AG10803 (cell line): Measurements from ENCODE around the gene MTA2.
"Not testable (repeated sequence)": the region's sequence is repeated elsewhere in the genome, so short reads cannot be mapped to it uniquely, and the experiment has no call there.

ENCODE experiments used
- DNase-seq: peaks from one replicate; pipeline ENCODE4 v3.0.0; 2010; ENCODE audit warnings: low read depth
- H3K4me3 ChIP-seq: 2 replicates; pipeline ENCODE4 v1.5.1; 2011; ENCODE audit warnings: mild to moderate bottlenecking, low read length, control low read depth
- TF ChIP-seq, protein P1 (sequence below): conservative IDR thresholded peaks from 2 replicates; pipeline ENCODE4 v1.5.1; 2011; ENCODE audit warnings: mild to moderate bottlenecking, low read length, control low read depth, inconsistent platforms

The MTA2 gene

DNA sequence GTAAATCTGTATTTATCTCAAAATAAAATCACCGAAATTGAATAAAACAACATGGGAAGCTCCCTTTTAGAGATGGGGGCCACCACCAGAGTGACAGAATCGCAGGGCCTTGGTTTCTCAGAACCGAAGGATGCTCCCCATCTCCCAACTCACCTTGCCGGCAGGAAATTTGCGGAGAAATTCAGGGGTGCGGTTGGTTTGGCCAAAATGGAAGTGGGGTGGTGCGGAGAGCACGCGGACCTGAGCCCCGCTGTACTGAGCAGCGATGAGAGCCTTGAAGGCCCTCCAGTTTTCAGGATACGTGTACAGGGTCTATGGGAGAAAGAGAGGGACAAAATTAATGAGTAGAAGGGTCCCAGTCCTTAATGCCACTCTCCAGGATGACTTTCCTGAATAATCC lies 29.2 kb downstream of the MTA2 start:
- H3K4me3 ChIP-seq: peak overlapping the region; percentile 98
- DNase-seq: no peak
- TF ChIP-seq, protein P1, sequence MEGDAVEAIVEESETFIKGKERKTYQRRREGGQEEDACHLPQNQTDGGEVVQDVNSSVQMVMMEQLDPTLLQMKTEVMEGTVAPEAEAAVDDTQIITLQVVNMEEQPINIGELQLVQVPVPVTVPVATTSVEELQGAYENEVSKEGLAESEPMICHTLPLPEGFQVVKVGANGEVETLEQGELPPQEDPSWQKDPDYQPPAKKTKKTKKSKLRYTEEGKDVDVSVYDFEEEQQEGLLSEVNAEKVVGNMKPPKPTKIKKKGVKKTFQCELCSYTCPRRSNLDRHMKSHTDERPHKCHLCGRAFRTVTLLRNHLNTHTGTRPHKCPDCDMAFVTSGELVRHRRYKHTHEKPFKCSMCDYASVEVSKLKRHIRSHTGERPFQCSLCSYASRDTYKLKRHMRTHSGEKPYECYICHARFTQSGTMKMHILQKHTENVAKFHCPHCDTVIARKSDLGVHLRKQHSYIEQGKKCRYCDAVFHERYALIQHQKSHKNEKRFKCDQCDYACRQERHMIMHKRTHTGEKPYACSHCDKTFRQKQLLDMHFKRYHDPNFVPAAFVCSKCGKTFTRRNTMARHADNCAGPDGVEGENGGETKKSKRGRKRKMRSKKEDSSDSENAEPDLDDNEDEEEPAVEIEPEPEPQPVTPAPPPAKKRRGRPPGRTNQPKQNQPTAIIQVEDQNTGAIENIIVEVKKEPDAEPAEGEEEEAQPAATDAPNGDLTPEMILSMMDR: no peak

DNA sequence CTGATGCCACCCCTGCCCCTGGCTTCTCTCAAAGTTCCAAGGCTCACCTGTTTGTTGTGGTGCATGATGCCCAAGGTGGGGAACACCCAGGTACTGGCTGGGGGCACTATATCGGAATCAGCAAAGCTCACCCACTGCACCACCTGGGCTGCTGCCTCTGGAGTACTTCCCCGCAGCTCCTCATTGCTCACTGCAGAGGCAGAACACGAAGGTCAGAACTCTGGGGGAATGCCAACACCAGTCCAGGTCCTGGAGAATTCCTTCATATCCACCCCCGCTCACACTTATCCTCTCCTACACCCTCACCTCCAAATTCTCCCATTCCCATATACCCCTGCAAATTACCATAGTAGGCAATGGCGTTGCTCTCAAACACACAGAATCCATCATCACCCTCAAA lies 30.2 kb downstream of the MTA2 start:
- not testable (repeated sequence) for DNase-seq, H3K4me3 ChIP-seq

DNA sequence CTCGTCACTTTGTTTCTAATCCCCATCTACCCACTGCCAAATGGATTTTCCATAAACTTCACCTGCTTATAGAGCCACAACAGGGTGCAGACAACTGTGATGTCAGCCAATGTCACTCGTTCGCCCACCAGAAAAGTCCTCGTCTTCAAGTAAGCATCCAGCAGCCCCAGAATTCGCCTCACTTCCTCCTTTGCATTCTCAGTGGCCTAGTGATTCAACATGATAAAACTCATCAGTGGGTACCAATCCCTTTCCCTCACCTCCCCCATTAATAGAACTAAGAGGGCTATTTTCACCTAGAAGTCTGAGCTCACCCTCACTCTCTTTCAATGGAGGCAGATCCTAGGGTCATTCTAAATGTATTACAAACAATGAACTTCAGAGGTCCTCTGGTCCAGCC lies 30.8 kb downstream of the MTA2 start:
- not testable (repeated sequence) for DNase-seq, H3K4me3 ChIP-seq

DNA sequence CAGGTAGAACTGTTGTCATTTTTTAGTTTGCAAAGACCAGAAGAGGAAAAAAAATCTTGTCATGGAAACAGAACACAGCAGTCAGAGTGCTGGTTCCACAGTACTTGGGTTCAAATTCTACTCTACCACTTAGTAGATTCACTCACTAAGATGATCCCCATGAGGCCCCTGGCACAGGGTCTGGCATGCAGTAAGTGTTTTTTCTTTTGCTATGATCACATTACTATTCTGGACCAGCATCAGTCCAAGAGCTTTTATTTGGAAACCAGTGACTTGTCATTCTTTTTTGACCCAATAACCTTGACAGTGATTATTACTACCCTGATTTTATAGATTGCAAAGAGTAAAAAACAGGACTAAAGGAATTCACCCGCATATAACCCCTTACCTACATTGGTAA lies 32.1 kb downstream of the MTA2 start:
- no peak overlapping the region for H3K4me3 ChIP-seq
- TF ChIP-seq, protein P1: no peak
- no peak for DNase-seq

DNA sequence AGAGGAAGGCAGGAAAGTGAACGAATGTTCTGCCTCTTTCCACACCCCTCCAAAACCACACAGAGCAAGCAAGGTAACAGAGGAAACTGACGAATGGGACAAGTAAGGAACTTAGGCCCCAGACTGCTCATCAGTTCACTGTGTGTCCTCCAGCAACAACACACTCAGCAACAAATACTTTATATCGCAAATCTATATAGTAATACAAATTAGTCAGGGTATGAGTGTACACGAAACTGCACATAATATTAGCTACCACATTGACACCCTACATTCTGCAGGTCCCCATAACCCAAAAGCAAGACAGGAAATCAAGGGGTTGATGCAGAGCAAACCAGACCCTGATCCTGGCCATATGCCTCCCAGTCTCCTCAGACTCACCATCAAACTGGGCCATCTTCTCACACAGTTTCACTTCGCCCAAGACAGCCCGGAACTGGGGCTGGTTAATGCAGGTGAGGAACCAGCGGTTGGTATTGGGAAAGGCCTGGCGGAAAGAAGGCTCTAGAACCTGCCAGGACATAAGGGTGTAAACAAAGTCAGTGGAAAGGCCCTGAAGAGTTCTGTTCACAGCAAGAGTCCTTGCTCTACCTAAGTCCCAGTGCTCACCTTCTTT lies 34.5 kb downstream of the MTA2 start:
- no peak for DNase-seq
- H3K4me3 ChIP-seq: no peak overlapping the region
- TF ChIP-seq, protein P1: no peak

DNA sequence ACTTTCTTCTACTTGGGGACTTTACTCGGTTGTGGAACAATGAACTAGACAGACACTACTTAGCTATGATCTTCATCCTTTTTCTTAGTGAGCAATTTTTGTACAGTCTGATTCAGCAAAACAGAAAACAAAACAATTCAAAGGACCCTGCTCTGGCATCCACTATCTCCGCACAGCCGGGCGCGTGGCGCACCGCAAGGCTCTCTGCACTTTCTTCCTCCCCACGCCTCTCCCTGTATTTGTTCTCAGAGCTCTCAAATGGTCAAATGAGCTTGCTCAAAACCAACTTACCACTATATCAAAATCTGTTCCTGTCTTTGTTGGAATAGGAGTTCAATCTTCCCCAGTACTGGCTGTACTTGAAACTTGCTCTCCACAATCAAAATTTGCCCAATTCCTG lies 35.4 kb downstream of the MTA2 start:
- TF ChIP-seq, protein P1: no peak
- H3K4me3 ChIP-seq: no peak overlapping the region
- no peak for DNase-seq

DNA sequence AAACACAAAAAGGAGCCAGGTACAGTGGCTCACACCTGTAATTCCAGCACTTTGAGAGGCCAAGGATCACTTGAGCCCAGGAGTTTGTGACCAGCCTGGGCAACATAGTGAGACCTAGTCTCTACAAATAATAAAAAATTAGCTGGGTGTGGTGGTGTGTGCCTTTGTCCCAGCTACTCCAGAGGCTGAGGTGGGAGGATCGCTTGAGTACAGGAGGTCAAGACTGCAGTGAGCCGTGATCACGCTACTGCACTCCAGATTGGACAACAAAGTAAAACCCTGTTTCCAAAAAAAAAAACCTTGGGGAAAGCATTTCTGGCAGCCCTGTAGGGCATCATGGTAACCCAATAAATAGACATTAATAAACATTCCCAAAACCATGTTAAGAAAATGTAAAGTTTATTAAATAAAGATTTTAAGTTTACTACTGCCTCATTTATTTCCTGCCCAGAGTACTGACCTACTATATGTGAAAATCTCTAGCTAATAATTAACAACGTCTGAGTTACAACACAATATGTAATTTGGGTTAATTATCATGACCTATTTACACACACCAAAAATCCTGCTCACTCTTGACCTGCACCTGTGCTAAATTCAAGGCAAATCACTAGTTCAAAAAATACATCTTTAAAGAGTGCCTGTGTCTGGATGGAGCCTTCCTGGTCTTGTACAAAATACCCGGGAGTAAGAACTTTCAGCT lies 36.4 kb downstream of the MTA2 start:
- TF ChIP-seq, protein P1: no peak
- H3K4me3 ChIP-seq: no peak overlapping the region
- DNase-seq: no peak

DNA sequence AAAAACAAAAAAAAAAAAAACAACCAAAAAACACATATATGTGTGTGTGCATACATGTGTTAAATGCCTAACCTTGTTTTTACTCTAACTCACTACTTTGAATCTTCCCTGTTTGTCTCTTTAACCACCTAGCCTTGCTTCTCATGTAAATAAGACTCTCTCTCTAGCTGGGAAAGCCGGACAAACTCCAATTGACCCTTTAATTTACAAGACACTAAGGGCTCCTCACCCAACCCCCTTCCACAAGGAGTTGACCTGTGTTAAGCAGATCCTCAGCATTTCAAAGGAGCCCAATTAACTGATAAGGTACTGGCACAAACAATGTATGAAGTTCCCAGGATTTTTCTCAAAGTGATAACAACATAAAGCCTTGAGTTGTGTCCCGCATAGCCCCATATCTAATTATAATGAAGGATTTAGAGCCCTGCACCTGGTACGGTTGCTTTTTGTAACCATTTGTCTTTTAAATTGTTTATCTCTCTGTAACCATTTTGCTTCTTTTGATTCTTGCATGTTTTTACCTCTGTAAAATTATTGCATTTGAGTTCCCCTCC lies 39.9 kb downstream of the MTA2 start:
- H3K4me3 ChIP-seq: not testable (repeated sequence)

More for the DNA sequence above, 39.9 kb downstream of the MTA2 start:
- not testable (repeated sequence) for DNase-seq
